ENCODE results near the gene CMIP.

The CMIP gene

DNA sequence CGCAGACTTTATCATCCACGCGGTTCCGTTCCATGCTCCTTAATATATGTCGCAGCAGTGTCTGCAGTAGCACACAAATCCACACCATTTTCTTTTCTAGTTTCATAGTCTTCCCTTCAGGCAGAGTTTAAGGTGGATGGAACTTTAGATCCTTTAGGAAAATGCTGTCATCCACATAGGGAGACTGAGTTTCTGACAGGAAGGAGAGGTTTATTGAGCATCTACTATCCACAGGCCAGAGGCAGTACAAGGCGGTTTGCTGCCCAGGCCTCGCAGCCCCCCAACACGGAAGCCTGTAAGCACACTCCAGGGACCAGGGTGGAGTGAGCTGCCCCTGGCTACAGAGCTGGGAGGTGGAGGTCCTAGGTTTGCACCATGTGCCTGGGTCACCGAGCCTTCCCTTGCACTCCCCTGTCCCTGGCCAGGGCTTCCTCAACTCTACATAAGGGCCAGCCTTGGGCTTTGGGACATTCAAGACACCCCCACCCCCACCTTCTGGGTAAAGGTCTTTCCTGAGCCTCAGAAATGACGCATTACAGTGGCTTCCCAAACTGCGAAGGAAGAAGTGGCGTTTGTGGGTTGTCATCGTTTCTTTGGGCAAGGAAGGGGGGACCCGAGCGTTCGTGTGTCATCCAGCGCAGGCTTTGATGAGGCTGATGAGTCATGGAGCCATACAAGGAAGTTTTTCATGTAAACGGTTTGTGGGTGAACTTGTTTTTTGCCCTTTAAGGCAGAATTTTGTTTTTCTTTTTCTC lies 188.0 kb downstream of the CMIP start:
- H3K4me3 ChIP-seq (ENCODE audit: low read length), result peak overlapping the region; percentile 11
- peak; percentile 87 for DNase-seq (ENCODE audit: low read depth, low spot score)

GRCh38 chr16:81633147-81633619 lies 188.6 kb downstream of the CMIP start:
- H3K4me3 ChIP-seq (ENCODE audit: low read length), result peak overlapping the region; percentile 11
- no peak for DNase-seq (ENCODE audit: low read depth, low spot score)

GRCh38 chr16:81633680-81634379 lies 189.2 kb downstream of the CMIP start:
- H3K4me3 ChIP-seq (ENCODE audit: low read length), result no peak overlapping the region

DNA sequence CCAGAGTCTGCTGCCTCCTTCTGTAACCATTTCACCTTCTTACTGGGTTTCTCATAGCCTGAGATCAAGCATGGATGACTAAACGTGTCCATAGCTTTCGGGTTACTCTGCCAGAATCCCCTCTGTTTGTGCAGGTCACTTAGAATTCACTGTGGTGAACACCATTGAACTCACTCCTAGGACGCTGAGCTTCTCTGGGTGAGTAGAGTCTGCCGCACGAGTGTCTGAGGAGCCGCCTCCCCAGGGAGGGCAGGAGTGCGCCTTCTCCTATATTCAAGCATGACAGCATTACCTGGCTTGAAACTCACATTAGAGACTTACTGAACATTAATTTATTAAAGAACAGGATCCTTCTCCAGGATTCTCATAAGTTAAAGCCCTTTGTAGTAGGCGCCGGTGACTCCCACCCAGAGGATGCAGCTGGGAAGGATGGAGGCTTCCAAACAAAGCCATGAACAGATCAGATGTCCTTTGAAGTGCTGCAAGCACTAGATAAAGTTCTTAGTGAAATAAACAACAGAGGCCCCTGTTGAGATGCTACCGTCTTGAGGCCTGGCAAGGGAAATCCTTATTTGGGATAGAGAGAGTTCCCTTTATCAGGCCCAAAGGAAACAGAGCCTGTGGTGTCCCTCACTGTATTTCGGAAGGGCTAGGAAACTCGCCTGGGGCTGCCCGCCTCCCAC lies 189.9 kb downstream of the CMIP start:
- H3K4me3 ChIP-seq (ENCODE audit: low read length), result no peak overlapping the region
- peak; percentile 20 for DNase-seq (ENCODE audit: low read depth, low spot score)

More at GRCh38 chr16:81633680-81634379, 189.2 kb downstream of the CMIP start:
- no peak for DNase-seq (ENCODE audit: low read depth, low spot score)

- DNase-seq (ENCODE audit: low read depth, low spot score), result no peak
- no peak overlapping the region for H3K4me3 ChIP-seq (ENCODE audit: low read length)
Measured at GRCh38 chr16:81635063-81635937, 190.7 kb downstream of the CMIP start.

GRCh38 chr16:81636298-81636993 lies 191.8 kb downstream of the CMIP start:
- DNase-seq (ENCODE audit: low read depth, low spot score), result no peak
- H3K4me3 ChIP-seq (ENCODE audit: low read length), result no peak overlapping the region

DNA sequence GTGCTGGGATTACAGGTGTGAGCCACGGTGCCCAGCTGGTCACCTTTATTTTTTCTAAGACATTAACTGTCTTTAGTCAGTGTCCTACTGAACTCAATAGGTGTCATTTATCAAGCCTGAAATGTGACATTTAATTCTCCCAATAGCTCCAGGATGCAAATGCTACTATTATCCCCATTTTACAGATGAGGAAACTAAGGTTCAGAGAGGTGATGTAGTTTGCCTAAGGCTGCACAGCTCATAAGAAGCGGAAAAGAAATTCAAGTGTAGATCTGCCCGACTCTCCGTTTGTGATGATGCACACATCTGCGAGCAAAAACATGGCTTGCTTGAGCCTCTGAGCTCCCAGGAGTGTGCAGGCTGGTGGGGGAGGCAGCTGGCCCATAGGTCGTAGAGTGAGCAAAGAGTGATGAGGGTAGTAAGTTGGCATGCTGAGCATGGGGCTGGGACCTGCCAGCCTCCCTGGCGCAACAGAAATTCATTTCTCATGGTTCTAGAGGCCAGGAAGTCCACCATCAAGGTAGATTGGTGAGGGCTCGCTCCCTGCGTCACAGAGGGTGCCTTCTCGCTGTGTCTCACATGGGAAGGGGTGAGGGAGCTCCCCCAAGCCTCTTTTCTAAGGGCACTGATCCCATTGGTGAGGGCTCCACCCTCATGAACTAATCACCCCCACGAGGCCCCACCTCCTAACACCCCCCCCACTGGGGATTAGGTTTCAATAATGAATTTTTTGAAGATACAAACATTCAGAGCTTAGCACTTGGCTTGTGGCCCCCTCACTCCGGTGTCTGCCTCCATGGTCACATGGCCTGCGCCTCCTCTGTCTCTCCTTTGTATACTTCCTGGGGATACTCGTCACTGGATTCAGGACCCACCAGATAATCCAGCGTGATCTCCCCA lies 193.0 kb downstream of the CMIP start:
- no peak overlapping the region for H3K4me3 ChIP-seq (ENCODE audit: low read length)
- no peak for DNase-seq (ENCODE audit: low read depth, low spot score)

- no peak for DNase-seq (ENCODE audit: low read depth, low spot score)
Measured at GRCh38 chr16:81638286-81638945, 193.8 kb downstream of the CMIP start.

DNA sequence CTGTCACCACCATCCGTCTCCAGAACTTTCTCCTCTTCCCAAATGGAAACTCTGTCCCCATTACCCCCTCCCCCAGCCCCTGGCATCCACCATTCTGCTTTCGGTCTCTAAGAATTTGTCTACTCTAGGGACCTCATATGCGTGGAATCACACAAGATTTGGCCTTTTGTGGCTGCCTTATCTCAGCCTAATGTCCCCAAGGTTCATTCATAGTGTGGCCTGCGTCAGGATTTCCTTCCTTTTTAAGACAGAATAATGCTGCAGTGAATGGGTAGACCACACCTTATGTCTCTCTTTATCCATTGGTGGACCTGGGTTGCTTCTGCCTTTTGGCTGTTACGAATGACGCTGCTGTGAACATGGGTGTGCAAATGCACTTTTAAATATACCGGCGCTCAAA lies 194.7 kb downstream of the CMIP start:
- no peak for DNase-seq (ENCODE audit: low read depth, low spot score)
- H3K4me3 ChIP-seq (ENCODE audit: low read length), result no peak overlapping the region

More at GRCh38 chr16:81638286-81638945, 193.8 kb downstream of the CMIP start:
- no peak overlapping the region for H3K4me3 ChIP-seq (ENCODE audit: low read length)

- H3K4me3 ChIP-seq (ENCODE audit: low read length), result no peak overlapping the region
- DNase-seq (ENCODE audit: low read depth, low spot score), result no peak
Measured at GRCh38 chr16:81639931-81640680, 195.5 kb downstream of the CMIP start.

GRCh38 chr16:81640681-81641070 lies 196.1 kb downstream of the CMIP start:
- no peak for DNase-seq (ENCODE audit: low read depth, low spot score)
- H3K4me3 ChIP-seq (ENCODE audit: low read length), result no peak overlapping the region

- DNase-seq (ENCODE audit: low read depth, low spot score), result no peak
- H3K4me3 ChIP-seq (ENCODE audit: low read length), result no peak overlapping the region
Measured at GRCh38 chr16:81641395-81642106, 196.9 kb downstream of the CMIP start.

- DNase-seq (ENCODE audit: low read depth, low spot score), result no peak
- H3K4me3 ChIP-seq (ENCODE audit: low read length), result no peak overlapping the region
Measured at GRCh38 chr16:81642107-81642436, 197.5 kb downstream of the CMIP start.

- H3K4me3 ChIP-seq (ENCODE audit: low read length), result no peak overlapping the region
- no peak for DNase-seq (ENCODE audit: low read depth, low spot score)
Measured at GRCh38 chr16:81642943-81643342, 198.3 kb downstream of the CMIP start.

- no peak overlapping the region for H3K4me3 ChIP-seq (ENCODE audit: low read length)
- DNase-seq (ENCODE audit: low read depth, low spot score), result no peak
Measured at GRCh38 chr16:81645266-81645694, 200.7 kb downstream of the CMIP start.

- DNase-seq (ENCODE audit: low read depth, low spot score), result no peak
- no peak overlapping the region for H3K4me3 ChIP-seq (ENCODE audit: low read length)
Measured at GRCh38 chr16:81645925-81646324, 201.3 kb downstream of the CMIP start.
